HT-29 (cell line): Measurements from ENCODE around the gene GK. TPM values are rescaled to one million over a fixed set of nuclear protein-coding genes. Genes with fewer than 3 reads are reported as not detected.
"Not testable (repeated sequence)": the region's sequence is repeated elsewhere in the genome, so short reads cannot be mapped to it uniquely, and the experiment has no call there.

ENCODE experiments used
- DNase-seq: peaks from one replicate; pipeline ENCODE4 v3.0.0-alpha.2; 2015; ENCODE audit warnings: low spot score
- total RNA-seq: library from RNA; depleted of rRNA; stranded (reverse); fragments of >200 nt; shearing (Covaris generic); gene quantifications from 2 replicates; pipeline ENCODE4 v1.2.3, GENCODE V29; 2014

Gene GK
- total RNA-seq, 1 experiment from 2014 or later, result 1.2 TPM

DNA sequence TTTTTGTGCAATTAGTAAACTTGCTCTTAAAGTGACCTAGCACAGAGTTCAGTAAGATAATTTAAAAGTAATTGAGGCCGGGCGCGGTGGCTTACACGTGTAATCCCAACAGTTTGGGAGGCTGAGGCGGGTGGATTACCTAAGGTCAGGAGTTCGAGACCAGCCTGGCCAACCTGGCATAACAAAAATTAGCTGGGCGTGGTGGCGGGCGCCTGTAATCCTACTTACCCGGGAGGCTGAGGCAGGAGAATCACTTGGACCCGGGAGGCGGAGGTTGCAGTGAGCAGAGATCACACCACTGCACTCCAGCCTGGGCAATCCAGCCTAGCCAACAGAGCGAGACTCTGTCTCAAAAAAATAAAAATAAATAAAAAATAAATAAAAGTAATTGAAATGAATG lies 1.2 kb downstream of the GK start:
- DNase-seq, result not testable (repeated sequence)

GRCh38 chrX:30654989-30655607 lies 1.9 kb downstream of the GK start:
- DNase-seq, result no peak

DNA sequence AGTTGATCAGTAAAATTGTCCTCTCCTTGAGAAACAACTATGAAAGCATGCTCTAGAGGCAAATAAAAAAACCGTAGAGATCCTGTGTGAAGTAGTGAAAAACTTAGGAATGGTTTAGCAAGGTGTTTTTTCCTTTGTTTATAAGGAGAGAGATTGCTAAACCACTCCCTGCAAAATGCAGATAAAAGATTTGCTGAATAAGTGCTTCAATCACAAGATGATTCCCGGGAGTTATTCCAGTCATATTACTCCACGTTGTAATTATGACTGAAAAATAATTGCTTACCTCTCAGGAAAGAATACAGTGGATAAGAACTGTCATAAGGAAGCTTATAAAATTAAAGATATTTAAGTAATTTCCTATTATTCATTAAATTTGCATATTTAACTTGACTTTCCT lies 2.8 kb downstream of the GK start:
- no peak for DNase-seq

DNA sequence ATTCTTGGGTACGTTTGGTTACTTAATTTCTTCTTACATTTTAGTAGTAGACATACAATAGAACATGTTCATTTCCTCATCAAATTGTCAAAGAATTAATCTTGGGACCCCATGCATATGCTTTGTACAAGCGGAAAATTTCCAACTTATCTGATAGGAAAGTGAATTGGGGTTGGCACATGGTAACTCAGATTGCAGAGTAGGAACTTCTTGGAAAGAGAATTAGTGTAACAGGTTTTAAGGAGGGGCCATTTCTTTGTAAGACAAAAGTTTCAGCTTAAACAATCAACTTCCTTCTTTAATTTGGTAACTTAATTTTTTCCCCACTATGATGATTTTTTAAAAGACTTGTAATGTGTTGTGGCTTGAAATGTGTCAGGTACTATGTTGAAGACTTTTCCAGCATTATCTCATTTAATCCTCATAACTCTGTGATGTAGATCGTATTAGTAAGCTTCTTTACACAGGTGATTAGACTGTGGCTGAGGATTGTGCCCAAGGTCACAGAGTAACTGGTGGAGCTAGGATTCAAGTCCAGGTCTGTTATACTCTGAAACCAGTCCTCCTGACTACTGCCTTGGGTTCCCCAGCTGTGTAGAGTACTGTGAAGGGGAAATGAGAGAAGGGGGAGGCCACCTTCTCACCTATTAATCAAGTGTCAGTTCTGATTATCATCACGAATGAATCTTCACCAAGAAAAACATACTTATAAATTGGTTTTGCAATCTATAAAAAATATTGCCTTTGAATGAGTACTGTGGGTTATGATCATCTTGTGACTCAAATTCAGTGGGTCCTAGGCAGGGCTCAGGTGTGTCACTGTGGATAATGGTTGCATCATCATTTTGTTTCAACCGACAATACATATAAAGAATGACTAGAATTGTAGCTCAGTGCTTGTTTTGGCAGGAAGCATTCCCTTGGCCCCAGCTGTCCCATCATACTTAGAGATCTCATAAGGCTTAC lies 4.3 kb downstream of the GK start:
- no peak for DNase-seq

- no peak for DNase-seq
These were observed 6.2 kb downstream of the GK start for GRCh38 chrX:30659421-30659820.

GRCh38 chrX:30661228-30661627 lies 8.0 kb downstream of the GK start:
- no peak for DNase-seq

DNA sequence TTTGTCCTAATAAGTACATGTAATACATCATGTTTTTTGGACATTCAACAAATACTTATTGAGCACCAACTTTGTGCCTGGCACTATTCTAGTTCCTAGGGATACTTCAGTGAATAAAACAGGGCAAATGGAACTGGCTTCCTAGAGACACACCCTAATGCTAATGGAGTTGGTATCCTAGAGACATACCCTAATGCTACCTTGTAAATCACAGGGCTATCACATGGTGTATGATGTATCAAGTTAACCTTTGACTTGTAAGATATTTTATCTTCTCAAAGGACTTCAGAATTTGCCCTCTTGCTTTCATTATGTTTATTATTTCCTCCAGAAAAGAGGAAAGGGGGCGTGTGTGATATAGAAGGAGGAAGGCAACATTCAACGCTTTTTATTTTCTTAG lies 10.1 kb downstream of the GK start:
- no peak for DNase-seq

- no peak for DNase-seq
These were observed 12.2 kb downstream of the GK start for GRCh38 chrX:30665471-30665870.

- no peak for DNase-seq
These were observed 12.9 kb downstream of the GK start for GRCh38 chrX:30666094-30666493.

GRCh38 chrX:30668581-30668980 lies 15.4 kb downstream of the GK start:
- DNase-seq, result no peak

DNA sequence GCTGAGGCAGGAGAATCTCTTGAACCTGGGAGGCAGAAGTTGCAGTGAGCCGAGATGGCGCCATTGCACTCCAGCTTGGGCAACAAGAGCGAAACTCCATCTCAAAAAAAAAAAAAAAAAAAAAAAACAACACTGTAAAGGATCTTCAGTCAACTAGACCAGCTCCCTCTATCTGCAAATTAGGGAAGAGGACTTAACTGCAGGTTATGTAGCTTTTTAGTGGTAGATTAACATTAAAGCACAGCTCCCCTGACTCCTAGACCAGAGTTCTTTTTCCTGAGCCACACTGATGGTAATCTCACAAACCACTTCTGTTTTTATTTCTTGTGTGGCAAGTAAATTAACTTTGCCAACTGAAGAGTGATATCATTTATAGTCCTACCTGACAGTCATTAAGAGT lies 18.0 kb downstream of the GK start:
- DNase-seq, result not testable (repeated sequence)

DNA sequence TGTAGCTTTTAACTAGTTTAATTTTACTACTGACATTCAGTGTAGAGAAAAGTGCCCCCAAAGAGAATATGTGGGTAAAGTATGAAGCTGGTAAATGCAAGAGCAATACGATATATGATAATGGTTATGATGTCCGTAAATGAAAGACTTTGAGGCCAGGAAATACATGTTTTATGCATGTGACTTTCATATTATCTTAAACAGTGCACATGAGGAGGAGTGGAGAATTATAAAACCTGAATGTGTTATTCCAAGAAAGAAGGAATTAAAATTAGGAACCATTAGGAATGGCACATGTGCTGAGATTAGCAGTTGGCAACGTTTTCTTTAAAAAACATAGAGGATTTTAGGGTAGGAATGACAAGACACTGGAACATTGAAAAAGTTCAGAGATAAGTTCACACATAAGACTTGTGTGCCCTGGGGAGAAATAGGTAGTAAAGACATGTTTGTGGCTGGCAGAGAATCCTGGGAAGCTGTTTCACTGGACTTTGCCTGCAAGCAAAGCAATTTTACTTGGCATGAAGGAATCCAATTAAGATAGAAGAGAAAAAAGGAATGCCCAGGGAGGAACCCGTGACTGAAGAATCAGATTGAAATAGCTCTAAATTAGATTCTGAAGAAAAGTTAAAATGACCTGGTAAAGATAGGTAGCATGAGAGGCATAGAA lies 20.0 kb downstream of the GK start:
- DNase-seq, result no peak

GRCh38 chrX:30673884-30674598 lies 20.8 kb downstream of the GK start:
- DNase-seq, result no peak

DNA sequence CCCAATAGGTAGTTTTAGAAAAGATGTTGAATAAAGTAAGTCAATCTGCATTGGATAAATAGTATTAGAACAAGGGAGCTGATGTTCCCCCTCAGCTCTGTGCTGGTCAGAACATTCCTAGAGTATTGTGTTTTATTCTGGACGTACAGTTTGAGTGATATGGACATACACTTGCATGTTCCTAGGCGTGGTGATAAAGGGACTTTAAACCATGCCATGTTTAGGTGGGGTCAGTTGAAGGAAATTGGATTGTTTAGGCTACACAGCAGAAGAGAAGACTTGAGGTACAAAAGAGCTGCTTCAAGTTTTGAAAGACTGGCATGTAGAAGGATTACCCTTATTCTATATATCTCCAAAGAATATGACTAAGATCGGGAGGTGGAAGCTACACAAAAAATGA lies 21.6 kb downstream of the GK start:
- no peak for DNase-seq

GRCh38 chrX:30679369-30679768 lies 26.1 kb downstream of the GK start:
- no peak for DNase-seq

DNA sequence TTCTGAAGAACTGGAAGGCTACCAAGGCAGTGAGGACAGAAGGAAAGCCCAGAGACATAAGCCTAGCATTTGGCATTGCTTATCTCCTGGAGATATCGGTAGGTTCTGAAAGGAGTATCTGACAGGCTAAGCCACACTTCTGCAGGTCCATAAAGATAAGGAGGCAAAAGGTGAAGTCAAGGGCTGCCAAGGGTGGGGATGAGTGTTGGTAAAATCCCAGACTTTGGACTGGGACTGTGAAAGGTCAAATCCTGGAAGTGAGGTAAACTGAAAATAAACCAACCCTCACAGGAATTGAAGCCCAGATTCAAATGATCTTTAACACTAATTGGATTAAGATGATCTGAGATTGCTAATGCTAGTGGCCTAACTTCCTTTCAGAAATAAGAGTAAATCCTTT lies 27.4 kb downstream of the GK start:
- no peak for DNase-seq

- no peak for DNase-seq
These were observed 35.4 kb downstream of the GK start for GRCh38 chrX:30688641-30689040.

GRCh38 chrX:30689116-30689515 lies 35.9 kb downstream of the GK start:
- DNase-seq, result no peak

DNA sequence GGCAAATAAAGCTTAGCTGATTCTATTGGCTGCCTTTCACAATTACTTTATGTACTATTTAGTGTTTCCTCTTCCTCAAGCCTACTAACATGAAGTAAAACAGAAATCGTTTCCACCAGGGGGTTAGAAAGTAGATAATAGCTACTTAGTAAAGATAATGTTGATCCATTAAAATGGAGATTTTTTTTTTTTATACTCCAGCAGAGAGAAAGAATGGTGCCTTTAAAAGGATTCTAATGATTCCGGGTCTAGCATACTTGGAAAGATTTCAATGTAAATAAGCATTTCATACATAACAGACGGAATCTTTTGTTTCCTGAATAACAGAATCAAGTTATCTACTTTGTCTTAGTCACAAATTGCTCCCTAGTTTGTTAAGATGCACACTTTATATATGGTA lies 37.1 kb downstream of the GK start:
- no peak for DNase-seq

DNA sequence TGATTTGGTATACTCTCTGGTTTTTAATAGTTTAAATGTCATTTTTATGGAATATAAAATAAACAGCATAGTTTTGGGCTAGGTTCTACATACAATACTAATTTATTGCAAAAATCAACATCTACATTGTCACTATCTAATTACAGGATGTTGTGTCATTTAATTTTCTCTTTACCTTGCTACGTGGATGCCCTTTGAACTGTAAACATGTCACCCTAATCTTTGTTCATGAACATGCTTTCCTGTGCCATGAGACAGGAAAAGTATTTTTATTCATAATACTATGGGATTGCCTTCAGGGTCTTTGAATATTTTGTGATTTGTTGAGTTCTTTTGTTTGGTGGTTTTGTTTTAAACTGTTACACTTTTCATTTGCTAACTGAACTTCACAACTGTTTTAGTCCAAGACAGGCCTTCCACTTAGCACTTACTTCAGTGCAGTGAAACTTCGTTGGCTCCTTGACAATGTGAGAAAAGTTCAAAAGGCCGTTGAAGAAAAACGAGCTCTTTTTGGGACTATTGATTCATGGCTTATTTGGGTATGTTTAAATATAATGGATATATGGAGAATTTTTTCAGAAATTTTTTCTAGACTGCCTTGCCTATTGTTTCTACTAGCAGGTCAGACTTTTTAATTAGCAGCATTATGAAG lies 40.9 kb downstream of the GK start:
- no peak for DNase-seq

DNA sequence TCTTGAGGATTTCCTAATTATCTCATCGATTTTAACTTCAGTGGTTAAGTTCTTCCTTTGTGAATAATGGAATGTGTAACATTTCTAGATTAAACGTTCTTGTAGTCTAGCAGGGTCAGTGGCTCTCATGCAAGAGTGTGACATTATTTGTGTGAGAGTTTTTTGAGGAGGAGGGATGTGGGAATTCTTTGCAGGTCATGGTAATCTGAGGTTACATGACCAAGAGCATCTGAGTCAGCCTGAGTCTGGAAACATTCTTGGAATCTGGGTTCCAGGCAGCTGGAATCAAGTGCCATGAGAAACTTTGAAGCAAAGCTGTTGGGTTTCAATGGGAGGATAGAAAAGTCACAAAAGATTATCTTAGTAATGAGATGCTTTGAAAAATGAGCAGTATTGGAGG lies 49.5 kb downstream of the GK start:
- DNase-seq, result no peak
